Mucosa of descending colon (tissue), 3 donors: ENCODE measurements around the gene FN3KRP. TPM values are rescaled to one million over a fixed set of nuclear protein-coding genes. Genes with fewer than 3 reads are reported as not detected.

Source experiments
- ATAC-seq: fragments of 200-7000 bp; cut with Tn5 transposase; one replicate; pipeline ENCODE4 v1.9.1; 2020; ENCODE audit warnings: mild to moderate bottlenecking, moderate library complexity
- DNase-seq, 3 donors: peaks; one replicate each; pipeline ENCODE4 v3.0.0-alpha.2; 2020
- H3K36me3 ChIP-seq: fragments of 200-600 bp; one replicate; pipeline ENCODE4 v1.8.0; 2021; ENCODE audit warnings: low read depth, mild to moderate bottlenecking
- H3K4me1 ChIP-seq: fragments of 200-600 bp; one replicate; pipeline ENCODE4 v1.8.0; 2021; ENCODE audit warnings: low read depth, mild to moderate bottlenecking
- H3K4me3 ChIP-seq: fragments of 200-600 bp; one replicate; pipeline ENCODE4 v1.8.0; 2021; ENCODE audit warnings: mild to moderate bottlenecking
- H3K9me3 ChIP-seq: fragments of 200-600 bp; one replicate; pipeline ENCODE4 v1.8.0; 2021; ENCODE audit warnings: mild to moderate bottlenecking
- intact Hi-C, 2 donors: fragments of 100-400 bp; cut with DNase I in 1 of 2; cut with micrococcal nuclease in 1 of 2; formaldehyde crosslinking; loops; one replicate each; pipeline versions ENCODE4 v1.11.0 to v1.11.1; 2022; cut with DNase I, micrococcal nuclease
- total RNA-seq, 3 donors: library from RNA; stranded (reverse); fragmentation: NEBNext Ultra II Directional in 2 of 3; extraction: Animal tissue kit (Norgen Biotek cat#: 25700) in 2 of 3; gene quantifications; one replicate each; pipeline versions ENCODE4 v1.2.1 to v1.2.4, GENCODE V29; 2021 to 2023
- TF ChIP-seq, protein P1 (sequence below): fragments of 200-600 bp; IDR thresholded peaks from one replicate; pipeline ENCODE4 v1.8.0; 2022; ENCODE audit warnings: antibody characterized with exemption, mild to moderate bottlenecking
- donor health status: DM: no; HTN: no; CAD: no; lungs with moderate emphysema.
- donor health status: DM: no; HTN: no; CAD: no.
- donor health status: DM: no; HTN: yes; CAD: no.

FN3KRP gene
- total RNA-seq, 3 donors from 2014 or later, result 30.8 to 36.1 (median 34.8) TPM

DNA sequence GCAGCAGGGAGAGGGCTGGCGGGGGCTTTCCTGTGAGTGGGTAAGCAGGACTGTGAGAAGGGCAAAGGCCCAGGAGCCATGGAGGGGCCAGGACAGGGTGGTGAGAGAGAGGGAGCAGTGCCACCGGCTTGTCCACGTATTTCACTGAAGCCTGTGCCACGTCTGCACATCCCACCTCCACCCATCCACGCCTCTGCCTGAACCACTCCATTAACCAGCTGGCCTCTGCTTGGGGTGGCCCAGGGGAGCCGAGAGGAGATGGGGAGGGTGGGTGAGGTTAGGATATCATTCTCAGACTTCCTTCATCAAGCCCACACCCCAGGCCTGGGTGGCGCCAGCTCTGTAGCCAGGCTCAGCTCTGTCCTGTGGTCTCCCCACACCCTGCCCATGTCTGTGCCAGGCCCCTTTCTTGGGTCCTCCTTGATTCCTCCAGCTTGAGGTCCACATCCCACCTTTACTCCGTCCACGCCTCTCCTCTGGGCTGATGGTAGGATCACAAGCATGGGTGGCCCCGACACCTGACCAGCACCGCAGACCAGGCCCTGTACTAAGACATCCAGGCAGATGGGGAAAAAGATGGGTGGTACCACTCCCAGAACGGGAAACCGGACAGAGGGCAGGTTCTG lies 15.7 kb downstream of the FN3KRP start:
- no peaks in the 10 kb centered on the region for H3K36me3 ChIP-seq
- no peak for ATAC-seq
- peaks cover 15% of the 10 kb centered on the region for H3K4me1 ChIP-seq
- no peaks in the 10 kb centered on the region for H3K9me3 ChIP-seq
- intact Hi-C loops, result no loop called here
- DNase-seq, result no peak
- TF ChIP-seq, protein P1, sequence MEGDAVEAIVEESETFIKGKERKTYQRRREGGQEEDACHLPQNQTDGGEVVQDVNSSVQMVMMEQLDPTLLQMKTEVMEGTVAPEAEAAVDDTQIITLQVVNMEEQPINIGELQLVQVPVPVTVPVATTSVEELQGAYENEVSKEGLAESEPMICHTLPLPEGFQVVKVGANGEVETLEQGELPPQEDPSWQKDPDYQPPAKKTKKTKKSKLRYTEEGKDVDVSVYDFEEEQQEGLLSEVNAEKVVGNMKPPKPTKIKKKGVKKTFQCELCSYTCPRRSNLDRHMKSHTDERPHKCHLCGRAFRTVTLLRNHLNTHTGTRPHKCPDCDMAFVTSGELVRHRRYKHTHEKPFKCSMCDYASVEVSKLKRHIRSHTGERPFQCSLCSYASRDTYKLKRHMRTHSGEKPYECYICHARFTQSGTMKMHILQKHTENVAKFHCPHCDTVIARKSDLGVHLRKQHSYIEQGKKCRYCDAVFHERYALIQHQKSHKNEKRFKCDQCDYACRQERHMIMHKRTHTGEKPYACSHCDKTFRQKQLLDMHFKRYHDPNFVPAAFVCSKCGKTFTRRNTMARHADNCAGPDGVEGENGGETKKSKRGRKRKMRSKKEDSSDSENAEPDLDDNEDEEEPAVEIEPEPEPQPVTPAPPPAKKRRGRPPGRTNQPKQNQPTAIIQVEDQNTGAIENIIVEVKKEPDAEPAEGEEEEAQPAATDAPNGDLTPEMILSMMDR, result no peak
- H3K4me3 ChIP-seq, result no peak overlapping the region

DNA sequence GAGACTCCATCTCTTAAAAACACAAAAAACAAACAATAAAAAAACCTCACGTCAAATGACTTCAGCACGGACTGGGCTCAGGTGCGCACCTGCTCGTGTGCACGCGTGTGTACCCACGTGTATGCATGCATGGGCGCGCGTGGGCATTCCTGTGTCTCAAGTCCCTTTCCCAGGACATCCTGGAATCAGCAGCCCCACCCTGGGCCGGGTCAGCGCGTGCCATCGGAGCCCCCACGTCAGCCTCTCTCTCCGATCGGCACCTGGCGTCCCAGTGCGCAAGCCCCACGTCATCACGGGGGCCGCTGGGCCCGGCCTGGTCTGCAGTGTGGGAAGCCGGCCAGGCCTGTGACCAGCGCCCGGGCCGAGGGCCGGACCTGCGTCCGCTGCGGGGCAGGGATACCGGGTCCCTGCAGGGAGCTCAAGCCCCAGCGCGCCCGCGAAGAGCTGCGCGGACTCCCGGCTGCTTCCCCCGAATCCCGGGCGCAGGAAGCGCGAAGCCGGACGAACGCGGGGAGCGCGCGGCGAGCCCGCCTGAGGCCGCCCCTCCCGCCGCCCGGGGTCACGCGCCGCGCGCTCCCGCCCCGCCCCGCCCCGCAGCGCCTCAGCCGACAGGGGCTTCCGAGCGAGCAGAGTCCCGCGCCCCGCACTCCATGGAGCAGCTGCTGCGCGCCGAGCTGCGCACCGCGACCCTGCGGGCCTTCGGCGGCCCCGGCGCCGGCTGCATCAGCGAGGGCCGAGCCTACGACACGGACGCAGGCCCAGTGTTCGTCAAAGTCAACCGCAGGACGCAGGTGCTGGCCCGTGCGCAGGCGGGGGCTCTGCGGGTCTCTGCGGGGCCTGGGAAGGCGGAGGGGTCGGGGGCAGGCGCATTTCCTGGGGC lies 18.7 kb downstream of the FN3KRP start, which contains the start of gene FN3K:
TSS of gene FN3K (plus strand) at position 629 of the 880 bp plus-strand sequence. CDS start at position 651, 22 bp downstream.
- Histone ChIP-seq H3K9me3 (no peaks in the 10 kb centered on the region), H3K4me3 (peak within 1 kb of the TSS; percentile 44), H3K4me1 (peaks cover 16% of the 10 kb centered on the region), H3K36me3 (no peaks in the 10 kb centered on the region)
- intact Hi-C loops, result no loop called here
- DNase-seq (peak; percentile 71 to 81 (median 77)), ATAC-seq (peak; percentile 92)
- TF ChIP-seq, protein P1, result no peak

DNA sequence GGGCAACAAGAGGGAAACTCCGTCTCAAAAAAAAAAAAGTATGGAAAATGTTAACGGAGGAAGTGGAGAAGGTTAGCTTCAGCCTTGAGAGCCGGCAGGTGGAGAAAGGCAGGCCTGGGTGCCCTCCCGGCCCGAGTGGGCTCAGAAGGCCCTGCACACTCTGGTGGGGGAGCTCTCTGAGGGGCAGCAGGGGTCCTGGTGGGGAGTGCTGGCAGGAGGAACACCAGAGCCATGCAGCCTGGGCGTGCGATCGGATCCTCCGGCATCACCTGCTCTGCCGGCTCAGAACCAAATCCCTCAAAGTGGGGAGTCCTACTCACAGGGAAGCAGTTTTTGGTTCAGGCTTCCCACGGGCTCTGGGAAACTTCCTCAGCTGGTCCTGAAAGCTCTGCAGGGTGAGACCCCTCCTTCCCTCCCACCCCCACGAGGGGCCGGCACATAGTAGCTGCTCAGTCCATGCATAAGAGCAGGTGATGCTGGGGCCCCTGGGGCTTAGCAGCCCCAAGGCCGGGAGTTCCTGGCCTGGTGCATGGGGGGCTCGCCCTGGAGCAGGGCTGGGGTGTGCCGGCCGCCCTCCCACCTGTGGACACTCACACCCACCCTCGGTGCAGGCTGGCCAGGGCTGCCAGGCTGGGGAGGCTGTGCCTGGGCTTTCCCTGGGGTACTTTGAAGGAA lies 20.1 kb downstream of the FN3KRP start:
- TF ChIP-seq, protein P1, result no peak
- no peaks in the 10 kb centered on the region for H3K9me3 ChIP-seq
- no peak for ATAC-seq
- intact Hi-C loops, result no loop called here
- peak in 1 of 3 donors; percentile 44 for DNase-seq
- peaks cover 4% of the 10 kb centered on the region for H3K36me3 ChIP-seq
- no peak overlapping the region for H3K4me3 ChIP-seq
- peaks cover 16% of the 10 kb centered on the region for H3K4me1 ChIP-seq

DNA sequence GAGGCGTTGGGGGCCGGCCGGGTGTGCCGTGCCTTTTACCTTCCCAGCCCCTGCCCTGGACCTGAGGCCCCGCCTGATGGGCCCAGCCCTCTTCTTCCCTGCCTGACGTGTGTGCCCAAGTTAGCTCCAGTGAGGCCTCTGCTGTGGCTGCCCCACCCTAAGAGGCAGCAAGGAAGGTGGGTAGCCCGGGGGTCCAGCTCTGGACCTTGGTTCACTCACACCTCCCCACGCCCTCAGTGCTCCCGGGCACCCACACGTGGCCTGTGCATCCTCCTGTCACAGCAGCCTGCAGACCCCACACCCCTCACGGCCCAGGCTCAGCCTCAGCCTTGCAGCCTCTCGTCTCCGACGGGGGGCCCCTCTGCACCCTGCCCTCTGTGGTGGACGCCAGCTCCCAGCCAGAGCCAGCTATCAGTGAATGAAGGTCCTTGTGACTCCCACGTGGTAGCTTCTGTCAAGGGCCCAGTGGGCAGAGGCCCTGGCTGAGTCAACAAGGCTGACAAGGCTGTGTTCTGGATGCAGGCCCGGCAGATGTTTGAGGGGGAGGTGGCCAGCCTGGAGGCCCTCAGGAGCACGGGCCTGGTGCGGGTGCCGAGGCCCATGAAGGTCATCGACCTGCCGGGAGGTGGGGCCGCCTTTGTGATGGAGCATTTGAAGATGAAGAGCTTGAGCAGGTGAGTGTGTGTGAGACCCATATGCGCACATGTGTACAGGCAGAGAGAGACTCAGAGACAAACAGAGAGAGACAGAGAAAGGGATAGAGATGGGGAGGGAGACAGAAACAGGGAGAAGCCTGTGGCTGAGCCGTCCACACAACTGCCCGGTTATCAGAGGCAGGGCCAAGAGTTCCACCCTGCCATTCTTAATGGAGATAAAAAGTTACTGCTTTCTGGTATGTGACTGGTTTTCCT lies 21.7 kb downstream of the FN3KRP start:
- TF ChIP-seq, protein P1, result no peak
- H3K9me3 ChIP-seq, result no peaks in the 10 kb centered on the region
- peaks cover 4% of the 10 kb centered on the region for H3K36me3 ChIP-seq
- DNase-seq (peak in 1 of 3 donors; percentile 51), ATAC-seq (no peak)
- H3K4me3 ChIP-seq, result no peak overlapping the region
- H3K4me1 ChIP-seq, result peaks cover 16% of the 10 kb centered on the region
- intact Hi-C loops, result no loop called here
